Stimulated activated CD8-positive, alpha-beta memory T cell treated with anti-CD3 and anti-CD28 coated beads, Interleukin-4, amount 100 ng/mL, for 4 hours (primary cell): Measurements from ENCODE around the gene PIGP.
"Not testable (repeated sequence)": the region's sequence is repeated elsewhere in the genome, so short reads cannot be mapped to it uniquely, and the experiment has no call there.

Source experiments
- DNase-seq, 2 donors: peaks; one replicate each; pipeline ENCODE4 v3.0.0-alpha.2; 2020; ENCODE audit warnings: low read depth in 2 of 2, low spot score in 1 of 2

PIGP gene

DNA sequence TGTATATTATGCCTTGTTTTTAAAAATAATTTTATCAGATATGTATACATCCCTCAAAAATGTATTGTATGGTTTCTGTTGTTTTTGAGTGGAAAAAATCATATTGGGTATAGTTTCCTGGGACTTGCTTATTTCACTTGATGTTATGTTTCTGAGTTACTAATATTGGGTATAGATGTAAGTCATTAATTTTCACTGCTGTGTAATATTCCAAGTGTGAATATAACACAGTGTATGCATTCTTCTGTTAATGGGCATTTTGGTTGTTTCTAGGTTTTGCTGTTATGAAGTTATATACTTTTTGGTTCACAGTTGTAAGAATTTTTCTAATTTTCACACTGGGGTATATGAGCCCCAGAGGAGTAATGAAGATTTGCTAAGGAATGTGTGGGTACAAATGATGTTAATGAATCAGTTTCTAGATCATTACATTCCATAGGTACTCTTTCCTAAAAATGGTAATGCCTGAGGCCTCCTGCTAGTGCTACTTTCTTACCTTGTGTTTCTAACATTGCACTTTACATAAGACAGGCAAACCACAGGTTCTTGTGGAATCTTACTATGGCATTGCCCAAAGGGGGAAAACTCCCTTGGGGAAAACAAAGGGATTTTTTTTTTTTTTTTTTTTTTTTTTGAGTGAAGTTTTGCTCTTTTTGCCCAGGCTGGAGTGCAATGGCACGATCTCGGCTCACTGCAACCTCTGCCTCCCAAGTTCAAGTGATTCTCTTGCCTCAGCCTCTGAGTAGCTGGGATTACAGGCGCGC lies 3.4 kb upstream of the PIGP start:
- DNase-seq: no peak

DNA sequence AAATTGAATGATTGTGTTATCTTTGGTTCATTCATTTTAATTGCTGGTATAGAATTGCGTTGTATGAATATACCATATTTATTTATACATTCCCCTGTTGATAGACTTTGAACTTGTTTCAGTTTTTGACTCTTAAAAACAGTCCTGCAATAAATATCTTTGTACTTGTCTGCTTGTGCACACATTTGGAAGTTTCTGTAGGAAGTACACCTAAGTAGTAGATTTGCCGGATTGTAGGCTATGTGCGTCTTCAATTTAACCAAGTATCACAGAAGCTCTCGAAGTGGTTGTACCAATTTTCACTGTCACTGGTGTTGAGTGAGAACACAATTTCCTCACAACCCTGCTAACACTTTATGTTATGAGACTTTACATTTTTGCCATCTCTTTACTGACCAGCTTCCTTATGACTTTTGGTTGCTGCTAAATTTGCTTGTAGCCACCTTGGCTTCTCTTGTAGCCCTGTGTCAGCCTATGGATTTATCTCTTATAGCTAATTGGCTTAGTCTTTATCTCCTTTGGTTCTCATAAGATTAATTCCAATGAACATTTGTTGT lies 2.4 kb upstream of the PIGP start:
- DNase-seq: no peak

DNA sequence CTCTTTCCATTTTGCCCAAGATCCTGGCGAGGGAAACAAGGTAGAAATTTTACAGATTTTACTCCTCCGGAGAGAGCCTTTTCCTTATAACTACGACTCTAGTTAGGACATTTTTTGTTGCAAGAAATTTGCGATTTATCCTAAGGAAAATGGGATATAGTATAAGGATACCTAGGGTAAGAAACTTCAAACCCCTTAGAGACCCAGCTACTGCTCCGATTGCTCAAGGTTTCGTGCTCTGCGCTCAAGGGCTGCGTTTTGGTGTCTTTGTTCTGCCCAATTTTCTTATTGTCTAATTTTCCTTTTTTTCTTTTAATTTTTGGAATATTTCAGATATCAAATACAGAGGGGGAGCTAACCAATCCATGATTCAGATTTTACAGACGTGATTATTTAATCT lies 1.7 kb upstream of the PIGP start:
- no peak for DNase-seq

DNA sequence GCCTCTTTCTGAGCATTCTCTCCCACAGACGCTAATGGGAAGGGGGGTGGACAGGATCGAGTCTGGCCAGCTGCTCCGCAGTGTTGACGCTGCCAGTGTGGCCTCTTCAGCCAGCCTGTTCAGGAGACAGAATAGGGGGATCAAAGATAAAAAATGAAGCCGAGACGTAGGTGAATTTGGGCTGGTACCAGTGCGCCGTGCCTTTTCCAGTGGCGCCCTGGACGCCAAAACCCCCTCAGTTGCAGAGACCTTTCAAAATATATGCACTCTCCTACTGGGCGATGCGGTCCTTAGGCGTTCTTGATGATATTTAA lies 1.3 kb upstream of the PIGP start:
- DNase-seq: no peak

DNA sequence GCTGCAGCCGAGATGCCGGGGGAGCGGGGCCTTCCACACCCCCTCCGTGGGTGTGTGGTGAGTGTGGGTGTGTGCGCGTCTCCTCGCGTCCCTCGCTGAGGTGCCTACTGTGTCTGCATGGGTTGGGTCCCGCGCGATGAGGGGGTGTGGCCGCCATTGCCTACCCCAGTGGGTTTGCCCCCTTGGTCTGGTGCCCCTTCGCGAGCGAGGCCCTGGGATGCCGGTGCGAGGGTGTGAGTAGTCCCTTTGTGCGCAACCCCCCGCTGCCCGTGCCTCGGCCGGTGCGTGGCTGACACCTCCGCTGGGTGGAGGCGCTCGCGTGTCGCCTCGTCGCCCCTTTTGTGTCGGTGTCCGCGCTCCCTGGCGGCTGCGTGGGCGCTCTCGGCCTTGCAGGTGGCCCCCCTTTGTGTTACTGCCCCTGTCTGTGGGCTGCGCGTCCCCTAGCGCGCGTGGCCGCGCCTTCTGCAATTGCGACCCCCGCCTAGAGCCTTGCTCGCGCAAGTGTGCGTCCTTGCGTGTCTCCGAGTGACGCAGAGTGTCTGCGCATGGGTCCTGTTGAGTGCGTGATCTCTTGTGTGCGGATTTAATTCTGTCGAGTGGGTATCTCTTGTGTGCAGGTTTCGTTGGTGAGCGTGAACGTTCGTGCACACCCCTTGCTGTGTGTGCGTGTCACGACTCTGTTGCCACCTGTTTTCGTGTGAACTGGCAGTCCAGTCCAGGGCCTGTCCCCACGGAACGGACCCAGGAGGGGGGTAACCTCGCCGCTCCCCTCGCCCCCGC lies 736 bp upstream of the PIGP start:
- peak; percentile 37 to 50 for DNase-seq

DNA sequence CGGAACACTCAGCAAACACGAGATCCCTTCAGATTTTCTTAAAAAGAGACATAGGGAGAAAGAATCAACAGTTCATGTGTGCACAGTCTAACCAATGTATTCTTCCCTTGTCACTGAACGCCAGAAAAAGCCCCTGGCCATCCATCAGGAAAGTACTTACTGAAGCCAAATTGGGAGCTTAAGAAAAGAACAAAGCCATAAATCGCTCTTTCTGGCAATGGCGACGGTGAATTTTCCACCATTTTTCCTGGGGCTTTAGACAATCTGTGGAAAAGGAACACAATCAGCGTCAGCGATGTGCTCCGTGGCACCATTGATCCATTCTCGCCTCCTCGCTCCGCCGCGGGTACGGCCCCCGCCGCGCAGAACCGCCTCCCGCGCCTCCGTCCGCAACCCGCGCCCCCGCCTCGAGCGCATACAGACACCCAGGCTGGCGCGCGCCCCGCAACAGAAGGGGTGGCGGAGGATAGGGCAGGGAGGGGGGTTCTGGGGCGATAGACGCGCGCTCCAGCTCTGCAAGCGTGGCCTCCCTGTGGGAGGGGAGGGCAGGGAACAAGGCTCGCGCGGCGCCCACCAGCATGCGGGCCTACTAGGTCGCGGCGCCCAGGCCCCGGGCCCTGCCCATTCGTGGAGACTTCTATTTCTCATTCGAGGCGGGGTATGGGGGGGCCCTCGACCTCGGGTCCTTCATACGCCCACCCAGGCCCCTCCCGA lies 440 bp downstream of the PIGP start:
- peak in 1 of 2 donors; percentile 50 for DNase-seq

DNA sequence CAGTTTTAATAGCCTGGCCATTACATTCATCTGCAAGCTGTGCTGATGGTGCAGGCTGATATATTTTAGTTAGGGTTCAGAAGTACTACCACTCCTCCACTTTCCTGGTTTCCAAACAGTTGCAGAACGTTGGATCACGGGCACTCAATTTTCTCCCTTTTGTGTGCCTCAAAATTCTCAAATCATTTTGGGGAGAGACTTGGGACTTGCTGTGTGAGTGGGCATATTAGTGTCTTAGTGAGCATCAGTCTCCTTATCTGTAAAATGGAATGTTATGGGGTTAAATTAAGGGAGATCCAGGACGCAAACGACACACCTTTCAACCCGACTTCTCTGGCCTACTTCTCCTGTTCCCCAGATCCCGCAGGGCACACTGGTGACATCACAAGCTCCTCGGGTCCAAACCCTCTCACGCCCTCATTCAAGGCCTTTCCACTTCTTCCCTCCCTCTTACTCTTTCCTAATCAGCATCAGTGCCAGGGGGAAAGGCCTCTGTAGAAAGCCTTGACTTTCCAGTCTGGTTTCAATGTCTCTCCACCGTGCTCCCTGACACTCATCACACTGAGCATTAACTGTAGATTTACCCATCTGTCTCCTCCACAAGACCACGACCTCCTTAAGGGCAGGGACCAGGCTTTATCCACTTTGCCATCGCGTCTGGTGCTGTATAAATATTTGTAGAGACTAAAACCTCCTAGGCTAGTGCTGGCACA lies 1.2 kb downstream of the PIGP start:
- no peak for DNase-seq

DNA sequence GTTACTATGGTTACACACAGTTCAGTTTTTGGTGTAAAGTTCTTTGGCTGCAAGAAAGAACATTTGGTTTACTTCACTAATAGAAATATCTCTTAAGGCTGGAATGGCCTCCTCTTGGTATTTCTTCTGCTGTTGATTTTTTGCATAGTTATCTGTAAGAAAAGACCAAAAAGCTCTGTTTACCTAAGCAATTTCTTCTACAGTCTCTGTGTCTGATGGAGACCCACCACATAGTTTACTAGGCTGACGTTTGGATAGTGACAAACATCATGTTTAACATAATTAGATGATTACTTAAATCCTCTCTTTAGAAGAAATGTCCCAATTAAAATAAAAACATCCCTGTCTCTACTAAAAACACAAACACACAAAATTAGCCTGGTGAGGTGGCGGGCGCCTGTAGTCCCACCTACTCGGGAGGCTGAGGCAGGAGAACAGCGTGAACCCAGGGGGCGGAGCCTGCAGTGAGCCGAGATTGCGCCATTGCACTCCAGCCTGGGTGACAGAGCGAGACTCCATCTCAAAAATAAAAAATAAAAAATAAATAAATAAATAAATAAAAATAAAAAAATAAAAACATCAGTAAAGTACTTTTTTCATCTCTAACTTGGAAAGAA lies 7.2 kb downstream of the PIGP start:
- no peak for DNase-seq

DNA sequence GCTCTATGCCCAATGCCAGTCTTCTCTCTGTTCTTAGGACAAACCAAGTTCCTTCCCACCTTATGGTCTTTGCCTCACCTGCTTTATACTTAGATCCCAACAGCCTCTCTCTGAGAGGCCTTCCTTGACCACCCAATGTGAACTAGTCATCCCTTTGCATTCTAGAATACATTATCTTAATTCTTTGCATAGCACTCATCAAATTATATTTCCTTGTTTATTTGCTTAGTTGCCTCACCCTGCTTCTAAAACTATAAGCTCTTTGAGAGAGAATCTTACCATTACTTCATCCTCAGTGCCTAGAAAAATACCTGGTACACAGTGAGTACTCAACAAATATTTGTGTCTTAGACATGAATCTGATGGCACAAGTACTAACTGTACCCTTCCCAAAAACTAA lies 8.0 kb downstream of the PIGP start:
- no peak for DNase-seq

DNA sequence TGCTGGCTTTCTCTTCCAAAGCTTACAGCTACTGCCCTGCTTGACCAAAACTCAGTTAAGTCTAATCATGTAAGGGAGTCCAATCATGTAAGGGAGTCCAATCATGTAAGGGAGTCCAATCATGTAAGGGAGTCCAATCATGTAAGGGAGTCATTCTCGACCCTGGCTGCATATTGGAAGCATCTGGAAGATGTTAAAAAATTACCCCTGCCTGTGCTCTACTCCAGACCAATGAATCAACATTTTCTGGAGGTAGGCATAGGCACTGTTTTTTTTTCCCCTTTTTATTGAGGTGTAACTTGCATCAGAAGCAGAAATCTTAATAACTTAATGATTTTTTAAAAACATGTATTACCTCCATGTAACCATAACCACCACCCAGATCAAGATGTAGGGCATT lies 9.4 kb downstream of the PIGP start:
- DNase-seq: no peak

DNA sequence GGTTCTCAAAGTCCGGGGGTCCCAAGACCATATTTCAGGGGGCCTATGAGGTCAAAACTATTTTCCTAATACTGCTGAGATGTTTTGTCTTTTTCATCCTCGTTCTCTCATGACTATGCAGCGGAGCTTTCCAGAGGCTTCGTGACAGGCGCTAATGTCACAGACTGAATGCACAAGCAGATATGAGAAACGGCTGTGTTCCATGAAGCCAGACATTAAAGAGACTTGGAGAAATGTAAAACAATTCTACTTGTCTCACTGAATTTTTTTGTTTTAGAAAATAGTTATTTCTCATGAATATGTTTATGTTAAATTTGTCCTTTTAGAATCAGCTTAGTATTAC lies 10.3 kb downstream of the PIGP start:
- DNase-seq: no peak

DNA sequence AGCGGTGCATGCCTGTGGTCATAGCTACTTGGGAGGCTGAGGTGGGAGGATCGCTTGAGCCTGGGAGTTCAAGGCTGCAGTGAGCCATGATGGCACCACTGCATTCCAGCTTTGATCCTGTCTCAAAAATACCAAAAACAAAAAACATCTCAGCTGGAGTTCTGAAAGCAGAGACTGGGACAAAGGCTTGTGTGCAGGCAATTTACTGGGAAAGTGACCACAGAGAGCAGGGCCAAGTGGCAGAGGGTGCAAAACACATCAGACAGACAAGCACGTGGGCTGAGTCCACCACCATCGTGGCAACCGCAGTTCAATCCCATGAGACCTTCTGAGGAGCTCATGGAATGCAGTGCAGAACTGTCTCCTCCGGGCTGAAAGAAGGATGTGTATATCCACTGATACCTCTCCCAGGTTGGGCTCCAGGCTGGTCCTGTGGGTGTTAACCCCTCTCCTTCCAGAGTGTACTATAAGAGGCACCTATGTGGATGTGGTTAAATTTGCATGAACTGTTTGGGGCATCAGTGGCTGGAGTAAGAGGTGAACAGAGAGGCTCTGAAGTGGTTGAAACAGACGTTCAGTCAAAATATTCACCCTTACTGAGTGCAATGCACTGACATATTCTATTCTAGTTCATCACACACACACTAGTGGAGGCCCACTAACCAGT lies 10.8 kb downstream of the PIGP start:
- DNase-seq: no peak

DNA sequence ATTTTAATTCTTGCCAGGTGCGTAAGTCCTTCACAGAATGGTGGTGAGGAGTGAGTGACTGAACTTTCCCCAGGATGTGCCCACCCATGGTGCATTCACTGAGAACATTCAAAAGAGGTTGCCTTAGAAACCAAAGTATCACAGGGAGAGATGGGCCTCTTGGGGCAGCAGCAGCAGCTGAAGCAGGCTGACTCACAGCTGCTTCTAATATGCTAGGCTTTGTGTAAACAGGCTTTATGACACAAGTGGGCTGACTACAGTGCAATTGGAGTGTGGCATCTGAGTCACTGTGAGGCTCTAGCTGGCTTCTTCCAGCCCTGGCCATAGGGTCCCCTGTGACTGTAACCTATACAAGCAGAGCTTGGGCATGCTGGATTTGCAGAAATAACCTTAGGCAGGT lies 12.6 kb downstream of the PIGP start:
- no peak for DNase-seq

DNA sequence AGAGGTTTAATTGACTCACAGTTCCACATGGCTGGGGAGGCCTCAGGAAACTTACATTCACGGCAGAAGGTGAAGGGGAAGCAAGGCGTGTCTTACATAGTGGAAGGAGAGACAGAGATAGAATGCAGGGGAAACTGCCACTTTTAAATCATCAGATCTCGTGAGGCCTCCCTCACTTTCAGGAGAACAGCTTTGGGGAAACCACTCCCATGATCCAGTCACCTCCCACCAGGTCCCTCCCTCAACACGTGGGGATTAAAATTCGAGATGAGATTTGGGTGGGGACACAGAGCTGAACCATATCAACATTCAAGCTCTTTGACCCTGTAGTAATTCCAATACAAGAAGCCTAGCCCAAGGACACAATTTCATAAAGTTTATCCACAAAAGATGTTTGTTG lies 13.7 kb downstream of the PIGP start:
- DNase-seq: no peak

DNA sequence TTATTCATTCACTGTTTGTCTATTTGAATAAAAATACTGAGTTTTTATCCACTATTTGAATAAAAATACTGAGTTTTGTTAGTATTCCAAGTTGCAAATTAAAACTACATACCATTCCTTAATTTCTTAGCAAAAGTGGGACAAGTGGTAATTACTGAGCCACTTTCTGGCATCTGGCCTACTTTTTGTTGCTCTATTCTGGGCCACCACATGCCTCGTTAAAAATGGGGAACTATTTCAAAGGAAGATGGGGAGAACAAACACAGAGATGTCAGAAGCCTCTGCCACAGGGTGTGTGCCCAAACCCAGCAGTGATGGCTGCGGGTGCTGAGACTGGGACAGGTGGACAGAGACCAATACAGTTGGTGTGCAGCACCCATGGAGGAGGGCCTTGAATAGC lies 14.6 kb downstream of the PIGP start:
- DNase-seq: no peak

DNA sequence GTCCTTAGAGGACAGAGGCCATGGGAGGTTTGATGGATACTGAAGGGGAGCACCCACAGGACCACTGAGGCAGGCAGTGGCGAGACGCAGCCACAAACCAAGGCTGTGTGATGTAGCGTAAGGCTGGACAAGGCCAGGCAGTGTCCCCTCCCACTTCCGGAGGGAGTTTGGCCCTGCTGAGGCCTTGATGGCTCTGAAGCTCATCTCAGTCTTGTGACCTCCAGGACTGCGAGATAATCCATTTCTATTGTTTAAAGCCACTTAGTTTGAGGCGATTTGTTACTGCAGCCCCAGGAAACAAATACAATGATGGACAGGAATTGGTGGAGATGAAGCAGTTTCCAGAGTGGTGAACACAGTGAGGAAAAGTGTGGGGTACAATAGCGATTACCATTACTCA lies 15.3 kb downstream of the PIGP start:
- no peak for DNase-seq

DNA sequence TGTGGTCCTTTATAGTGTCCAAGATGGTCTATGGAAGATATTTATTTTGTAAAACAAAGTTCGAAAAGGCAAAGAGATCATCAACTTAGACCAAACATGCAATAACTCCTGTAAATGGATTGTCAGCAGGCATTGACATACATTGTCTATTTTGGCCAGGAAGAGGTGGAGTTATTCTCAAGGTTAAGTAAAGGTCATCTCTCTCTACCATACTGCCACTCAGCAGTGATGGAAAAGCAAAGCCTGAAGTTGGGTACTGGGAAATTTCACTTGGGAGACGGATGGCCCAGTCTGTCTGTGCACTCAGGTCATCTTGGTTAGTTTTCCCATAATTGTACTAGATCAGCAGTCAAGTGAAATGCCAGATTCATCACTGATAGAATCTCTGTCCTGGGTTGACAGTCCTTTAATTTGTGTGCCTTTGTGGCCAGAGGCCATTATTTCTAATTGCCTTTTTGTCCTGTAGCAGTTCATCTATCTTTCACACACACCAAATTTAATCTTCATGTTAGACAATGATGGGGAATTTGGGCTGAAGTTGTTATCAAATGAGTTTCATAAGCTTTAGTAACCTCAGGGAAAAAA lies 17.5 kb downstream of the PIGP start:
- no peak for DNase-seq

DNA sequence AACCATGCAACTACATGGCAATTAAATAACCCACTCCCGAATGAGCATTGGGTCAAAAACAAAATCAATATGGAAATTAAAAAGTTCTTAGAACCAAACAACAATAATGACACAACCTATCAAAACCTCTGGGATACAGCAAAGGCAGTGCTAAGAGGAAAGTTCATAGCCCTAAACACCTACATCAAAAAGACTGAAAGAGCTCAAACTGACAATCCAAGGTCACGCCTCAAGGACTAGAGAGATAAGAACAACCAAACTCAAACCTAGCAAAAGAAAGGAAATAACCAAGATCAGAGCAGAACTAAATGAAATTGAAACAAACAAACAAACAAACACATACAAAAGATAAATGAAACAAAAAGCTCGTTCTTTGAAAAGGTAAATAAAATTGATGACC lies 23.1 kb downstream of the PIGP start:
- not testable (repeated sequence) for DNase-seq

DNA sequence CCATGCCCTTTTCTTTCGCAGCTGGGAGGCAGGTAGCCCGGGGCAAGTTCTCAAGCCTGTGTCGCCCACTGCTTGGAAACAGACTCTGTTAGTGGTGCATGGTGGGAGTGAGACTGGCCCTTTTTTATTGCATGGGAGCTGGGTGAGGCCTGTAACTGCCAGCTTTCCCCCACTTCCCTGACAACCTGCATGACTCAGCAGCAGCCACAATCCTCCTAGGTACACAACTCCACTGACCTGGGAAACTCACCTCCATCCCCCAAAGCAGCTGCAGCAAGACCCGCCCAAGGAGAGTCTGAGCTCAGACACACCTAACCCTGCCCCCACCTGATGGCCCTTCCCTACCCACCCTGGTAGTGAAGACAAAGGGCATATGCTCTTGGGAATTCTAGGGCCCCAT lies 25.8 kb downstream of the PIGP start:
- no peak for DNase-seq

DNA sequence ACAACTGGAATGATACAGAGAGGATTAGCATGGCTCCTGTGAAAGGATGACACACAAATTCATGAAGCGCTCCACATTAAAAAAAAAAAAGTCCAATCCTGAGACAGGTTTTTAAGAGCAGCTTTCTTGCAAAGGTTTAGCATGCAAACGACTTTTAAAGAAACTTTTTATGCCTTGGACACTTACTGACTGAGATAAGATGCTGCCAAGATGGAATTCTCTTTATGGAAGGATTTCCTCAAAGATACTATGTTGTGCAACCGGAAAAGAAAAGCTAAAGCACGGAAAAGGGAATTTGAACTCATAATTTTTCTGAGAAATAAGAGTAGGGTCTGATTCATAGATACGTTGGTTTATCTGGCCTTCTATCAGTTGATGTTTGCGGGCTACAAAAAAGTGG lies 27.3 kb downstream of the PIGP start:
- DNase-seq: no peak
